Measurements from ENCODE around the gene PTPRT. TPM values are rescaled to one million over a fixed set of nuclear protein-coding genes. Genes with fewer than 3 reads are reported as not detected.
A peak's percentile ranks its signal among the peaks of the same experiment; 100 is the strongest.

The PTPRT gene
- total and polyA plus RNA-seq, 2 of the 13 experiments (the other 11 are each of a cell fraction or from before 2014, with no cell fraction given), result under 0.01 to 0.09 TPM

DNA sequence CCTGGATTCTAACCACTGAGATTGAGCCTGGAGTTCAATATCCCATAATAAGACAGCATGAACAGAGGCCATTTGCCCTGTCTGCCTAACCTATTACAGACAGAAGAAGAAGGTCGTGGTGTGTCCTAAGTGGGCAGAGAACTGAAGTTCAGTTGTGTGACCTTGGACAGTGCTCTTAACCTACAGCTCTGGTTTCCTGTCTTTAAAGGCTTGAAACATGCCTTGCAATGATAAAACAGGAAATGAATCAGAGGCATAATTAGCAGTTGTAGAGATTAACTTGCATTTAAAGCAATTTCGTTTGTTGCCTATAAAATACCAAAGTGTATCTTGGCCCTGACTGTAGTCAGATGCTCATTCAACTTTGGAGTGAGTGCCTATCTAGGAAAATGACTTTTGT is 1064.3 kb downstream of the PTPRT start:
- Histone ChIP-seq H3K4me2 (ENCODE audit: low read depth, low read length) (no peak overlapping the region), H3K4me1 (ENCODE audit: insufficient read depth, low read length) (no peaks in the 10 kb centered on the region), H3K36me3 (replicated peaks in 1 of 2; ENCODE audit: control insufficient read depth in 1 of 2, insufficient read depth in 2 of 2, low read length in 2 of 2) (no peaks in the 10 kb centered on the region), H3K9ac (ENCODE audit: insufficient read depth, low read depth, low read length) (no peak overlapping the region), H3K4me3 (replicated peaks in 1 of 3; ENCODE audit: insufficient read depth in 1 of 3, low read depth in 2 of 3, low read length in 3 of 3) (no peak overlapping the region), H3K27me3 (ENCODE audit: control insufficient read depth in 1 of 2, insufficient read depth in 2 of 2, low read length in 2 of 2) (no peaks in the 10 kb centered on the region), H2AFZ (ENCODE audit: low read length) (no peak overlapping the region), H3K9me3 (ENCODE audit: low read length) (peaks cover 18% of the 10 kb centered on the region; the same call in 1 of the 2 replicates), H3K27ac (ENCODE audit: extremely low read length, insufficient read depth, low read length) (no peak overlapping the region), H3K79me2 (ENCODE audit: insufficient read depth, low read length) (no peaks in the 10 kb centered on the region), H4K20me1 (ENCODE audit: insufficient read depth, low read length) (no peaks in the 10 kb centered on the region)
- intact Hi-C loops (cut with micrococcal nuclease; ENCODE audit: unreplicated experiment) (no loop called here), in situ Hi-C loops (cut with HindIII; ENCODE audit: extremely low pct_ligation_motif_present, low pct_unique_long_range_greater_than_20kb) (no loop called here)
- FAIRE-seq, result no peak
- ChIA-PET CTCF (ENCODE audit: low intra/inter-chr PET ratio, low total read pairs) (no interaction called here), POLR2A (no interaction called here)
- 0% methylated on average over 2 of the region's 2 CpGs for WGBS (ENCODE audit: low lambda C conversion rate)
- no TSS peak for BruUV-seq (replicated peaks)
- TF ChIP-seq SP2 (CRISPR knock-in tag; IDR thresholded peaks at IDR 0.05) (no peak), MAFK (conservative IDR thresholded peaks at IDR 0.05 in 1 of 2, IDR thresholded peaks at IDR 0.05 in 1 of 2; ENCODE audit: low read length in 2 of 2) (no peak), GPN1 (CRISPR knock-in tag; IDR thresholded peaks at IDR 0.05; ENCODE audit: borderline replicate concordance) (no peak), ZNF17 (CRISPR knock-in tag; IDR thresholded peaks at IDR 0.05) (no peak), GABPA (IDR thresholded peaks at IDR 0.05; ENCODE audit: low read depth, low read length) (no peak), GABPA (CRISPR knock-in tag; IDR thresholded peaks at IDR 0.05; ENCODE audit: low read depth) (peak; percentile 30; the same call in 1 of the 2 replicates), GLI4 (CRISPR knock-in tag; IDR thresholded peaks at IDR 0.05; ENCODE audit: borderline replicate concordance) (no peak), SRF (IDR thresholded peaks at IDR 0.05; ENCODE audit: low read depth, low read length) (no peak)
- no peak for DNase-seq (ENCODE audit: low spot score)
- ATAC-seq, result no peak

- no peak overlapping the region for H2AFZ ChIP-seq (ENCODE audit: low read length)
- in situ Hi-C loops (cut with HindIII; ENCODE audit: extremely low pct_ligation_motif_present, low pct_unique_long_range_greater_than_20kb), result no loop called here
- ChIA-PET CTCF (ENCODE audit: low intra/inter-chr PET ratio, low total read pairs) (no interaction called here), POLR2A (no interaction called here)
- no peak overlapping the region for H3K4me2 ChIP-seq (ENCODE audit: low read depth, low read length)
- peaks cover 18% of the 10 kb centered on the region; the same call in 1 of the 2 replicates for H3K9me3 ChIP-seq (ENCODE audit: low read length)
- 12% methylated on average over 11 of the region's 11 CpGs for WGBS (ENCODE audit: low lambda C conversion rate)
- no peaks in the 10 kb centered on the region for H3K79me2 ChIP-seq (ENCODE audit: insufficient read depth, low read length)
- H3K27me3 ChIP-seq (ENCODE audit: control insufficient read depth in 1 of 2, insufficient read depth in 2 of 2, low read length in 2 of 2), result no peaks in the 10 kb centered on the region
- no peaks in the 10 kb centered on the region for H4K20me1 ChIP-seq (ENCODE audit: insufficient read depth, low read length)
- H3K27ac ChIP-seq (ENCODE audit: extremely low read length, insufficient read depth, low read length), result no peak overlapping the region
- intact Hi-C loops (cut with micrococcal nuclease; ENCODE audit: unreplicated experiment), result no loop called here
- ATAC-seq (no peak), FAIRE-seq (no peak), DNase-seq (ENCODE audit: low spot score) (no peak)
- H3K4me1 ChIP-seq (ENCODE audit: insufficient read depth, low read length), result no peaks in the 10 kb centered on the region
- no peak overlapping the region for H3K9ac ChIP-seq (ENCODE audit: insufficient read depth, low read depth, low read length)
- no peaks in the 10 kb centered on the region for H3K36me3 ChIP-seq (replicated peaks in 1 of 2; ENCODE audit: control insufficient read depth in 1 of 2, insufficient read depth in 2 of 2, low read length in 2 of 2)
- TF ChIP-seq ZIK1 (CRISPR knock-in tag; IDR thresholded peaks at IDR 0.05; ENCODE audit: borderline replicate concordance, low read depth) (no peak), WIZ (CRISPR knock-in tag; IDR thresholded peaks at IDR 0.05) (no peak), ZNF713 (CRISPR knock-in tag; IDR thresholded peaks at IDR 0.05) (no peak), ZNF850 (CRISPR knock-in tag; conservative IDR thresholded peaks at IDR 0.05) (no peak), NR2F6 (IDR thresholded peaks at IDR 0.05) (no peak), NR2F6 (CRISPR knock-in tag; IDR thresholded peaks at IDR 0.05) (no peak), CHD2 (IDR thresholded peaks at IDR 0.05; ENCODE audit: low read depth, low read length) (no peak), ZNF354B (CRISPR knock-in tag; IDR thresholded peaks at IDR 0.05) (no peak), FIP1L1 (IDR thresholded peaks at IDR 0.05; ENCODE audit: borderline replicate concordance, insufficient read depth, low read depth, low read length) (no peak), HCFC1 (IDR thresholded peaks at IDR 0.05; ENCODE audit: low read depth, low read length) (no peak), ATAD3A (CRISPR knock-in tag; IDR thresholded peaks at IDR 0.05) (no peak)
- TF ChIP-seq, protein P1, sequence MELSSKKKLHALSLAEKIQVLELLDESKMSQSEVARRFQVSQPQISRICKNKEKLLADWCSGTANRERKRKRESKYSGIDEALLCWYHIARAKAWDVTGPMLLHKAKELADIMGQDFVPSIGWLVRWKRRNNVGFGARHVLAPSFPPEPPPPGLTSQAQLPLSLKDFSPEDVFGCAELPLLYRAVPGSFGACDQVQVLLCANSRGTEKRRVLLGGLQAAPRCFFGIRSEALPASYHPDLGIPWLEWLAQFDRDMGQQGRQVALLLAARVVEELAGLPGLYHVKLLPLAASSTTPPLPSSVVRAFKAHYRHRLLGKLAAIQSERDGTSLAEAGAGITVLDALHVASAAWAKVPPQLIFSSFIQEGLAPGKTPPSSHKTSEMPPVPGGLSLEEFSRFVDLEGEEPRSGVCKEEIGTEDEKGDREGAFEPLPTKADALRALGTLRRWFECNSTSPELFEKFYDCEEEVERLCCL (CRISPR knock-in tag; IDR thresholded peaks at IDR 0.05; ENCODE audit: borderline replicate concordance), result no peak
- no peak overlapping the region for H3K4me3 ChIP-seq (replicated peaks in 1 of 3; ENCODE audit: insufficient read depth in 1 of 3, low read depth in 2 of 3, low read length in 3 of 3)
- BruUV-seq (replicated peaks), result no TSS peak
Measured at GRCh38 chr20:42123981-42124473, 1065.7 kb downstream of the PTPRT start.
